HG02885 (cell line): ENCODE measurements around the gene ELAVL3.

Experiments used
- ATAC-seq: cut with Tn5 transposase; IDR thresholded peaks from one replicate; pipeline ENCODE4 v1.9.1; 2021; ENCODE audit warnings: mild to moderate bottlenecking; ENCODE audit not compliant: unreplicated experiment, poor library complexity

ELAVL3 gene

GRCh38 chr19:11480715-11481533, at the start of gene ELAVL3:
Gene ELAVL3, minus strand, starts transcription at chr19:11481046. Its CDS starts 438 bp downstream, at chr19:11480608.
- no peak for ATAC-seq

GRCh38 chr19:11530432-11530831, 49.6 kb upstream of the ELAVL3 start:
- ATAC-seq: no peak

- peak; percentile 96 for ATAC-seq
Observed at GRCh38 chr19:11528551-11529341, 47.9 kb upstream of the ELAVL3 start, which contains the start of gene ECSIT. Gene ECSIT, minus strand, starts transcription at chr19:11529134. Its CDS starts 9,964 bp downstream, at chr19:11519170.

- ATAC-seq: no peak
Observed at GRCh38 chr19:11519138-11519537, 38.3 kb upstream of the ELAVL3 start.

GRCh38 chr19:11513946-11514345, 33.1 kb upstream of the ELAVL3 start:
- ATAC-seq: no peak

GRCh38 chr19:11510444-11510843, 29.6 kb upstream of the ELAVL3 start:
- no peak for ATAC-seq

- no peak for ATAC-seq
Observed at GRCh38 chr19:11507370-11508078, 26.7 kb upstream of the ELAVL3 start.

GRCh38 chr19:11506967-11507366, 26.1 kb upstream of the ELAVL3 start:
- no peak for ATAC-seq

- ATAC-seq: peak; percentile 19
Observed at GRCh38 chr19:11506101-11506555, 25.3 kb upstream of the ELAVL3 start.

- peak; percentile 63 for ATAC-seq
Observed at GRCh38 chr19:11505504-11506100, 24.8 kb upstream of the ELAVL3 start, which contains the start of gene ZNF653. Gene ZNF653, minus strand, starts transcription at chr19:11505839. Its CDS starts 53 bp downstream, at chr19:11505786.

GRCh38 chr19:11505032-11505503, 24.2 kb upstream of the ELAVL3 start:
- peak; percentile 90 for ATAC-seq

GRCh38 chr19:11504502-11505031, 23.7 kb upstream of the ELAVL3 start:
- ATAC-seq: no peak

- ATAC-seq: no peak
Observed at GRCh38 chr19:11499890-11500420, 19.1 kb upstream of the ELAVL3 start.

- ATAC-seq: no peak
Observed at GRCh38 chr19:11499220-11499726, 18.4 kb upstream of the ELAVL3 start.

- ATAC-seq: no peak
Observed at GRCh38 chr19:11496391-11497163, 15.7 kb upstream of the ELAVL3 start.

- ATAC-seq: no peak
Observed at GRCh38 chr19:11495885-11496284, 15.0 kb upstream of the ELAVL3 start.

GRCh38 chr19:11495481-11495880, 14.6 kb upstream of the ELAVL3 start:
- ATAC-seq: no peak

- ATAC-seq: no peak
Observed at GRCh38 chr19:11494634-11495285, 13.9 kb upstream of the ELAVL3 start.
